CD4-positive, CD25-positive, alpha-beta regulatory T cell (primary cell): ENCODE measurements around the gene PADI3. TPM values are rescaled to one million over a fixed set of nuclear protein-coding genes. Genes with fewer than 3 reads are reported as not detected.

Source experiments
- ATAC-seq, 2 donors: fragments of 150-1000 bp; cut with Tn5 transposase; one replicate each; pipeline ENCODE4 v1.10.0; 2021; ENCODE audit warnings: low read depth in 2 of 2, moderate number of reproducible peaks in 2 of 2, moderate library complexity in 1 of 2
- DNase-seq, 3 donors: peaks; one replicate each; pipeline versions ENCODE4 v3.0.0 to v3.0.0-alpha.2; 2012 to 2022; ENCODE audit warnings: mixed read lengths in 1 of 3
- H3K27ac ChIP-seq: one replicate; pipeline ENCODE4 v1.7.0; 2013; ENCODE audit warnings: mild to moderate bottlenecking, low read length; ENCODE audit not compliant: insufficient read depth, poor library complexity, severe bottlenecking
- H3K27me3 ChIP-seq: one replicate; pipeline ENCODE4 v1.7.0; 2013; ENCODE audit warnings: low read length; ENCODE audit not compliant: control insufficient read depth, insufficient read depth
- H3K36me3 ChIP-seq: one replicate; pipeline ENCODE4 v1.7.0; 2013; ENCODE audit warnings: mild to moderate bottlenecking, low read length, moderate library complexity; ENCODE audit not compliant: control insufficient read depth, insufficient read depth
- H3K4me1 ChIP-seq: 2 replicates; pipeline ENCODE4 v1.7.0; 2013; ENCODE audit warnings: mild to moderate bottlenecking, low read length; ENCODE audit not compliant: insufficient read depth, control insufficient read depth, poor library complexity, severe bottlenecking
- H3K4me3 ChIP-seq: one replicate; pipeline ENCODE4 v1.7.0; 2013; ENCODE audit warnings: low read depth, mild to moderate bottlenecking, low read length, moderate library complexity
- H3K9me3 ChIP-seq, 2 experiments: 1 replicate in 1 of 2; 2 replicates in 1 of 2; pipeline ENCODE4 v1.7.0; 2013; ENCODE audit warnings: low read length in 2 of 2, mild to moderate bottlenecking in 1 of 2, moderate library complexity in 1 of 2; ENCODE audit not compliant: control insufficient read depth in 2 of 2
- H3K27ac Mint-ChIP-seq, 3 donors: one replicate each; pipeline ENCODE4 v1.8.0; 2020 to 2022; ENCODE audit warnings: mild to moderate bottlenecking in 3 of 3, mixed read lengths in 3 of 3, moderate library complexity in 2 of 3
- H3K27me3 Mint-ChIP-seq: one replicate; pipeline ENCODE4 v1.8.0; 2022; ENCODE audit warnings: mild to moderate bottlenecking, mixed read lengths
- H3K36me3 Mint-ChIP-seq: one replicate; pipeline ENCODE4 v1.8.0; 2020; ENCODE audit warnings: mixed read lengths
- H3K4me1 Mint-ChIP-seq, 4 donors: one replicate each; pipeline ENCODE4 v1.8.0; 2020 to 2022; ENCODE audit warnings: mixed read lengths in 4 of 4, mild to moderate bottlenecking in 1 of 4
- H3K4me3 Mint-ChIP-seq, 4 donors: one replicate each; pipeline ENCODE4 v1.8.0; 2020 to 2022; ENCODE audit warnings: mild to moderate bottlenecking in 4 of 4, mixed read lengths in 4 of 4, moderate library complexity in 3 of 4
- H3K9me3 Mint-ChIP-seq, 7 donors: one replicate each; pipeline ENCODE4 v1.8.0; 2020 to 2022; ENCODE audit warnings: mixed read lengths in 7 of 7, mild to moderate bottlenecking in 3 of 7, moderate library complexity in 2 of 7
- polyA plus RNA-seq, 4 donors: library from polyadenylated mRNA; unstranded; fragments of 300-500 nt; fragmentation: Illumina TruSeq; gene quantifications; one replicate each; pipeline ENCODE4 v1.2.3, GENCODE V29; 2021
- total RNA-seq: library from RNA; stranded (reverse); gene quantifications from one replicate; pipeline ENCODE4 v1.2.3, GENCODE V29; 2022

Gene PADI3
- total and polyA plus RNA-seq, 5 donors from 2014 or later, result not detected

GRCh38 chr1:17301767-17302166, 52.9 kb downstream of the PADI3 start:
- Histone ChIP-seq H3K27me3 (no peaks in the 10 kb centered on the region), H3K36me3 (no peaks in the 10 kb centered on the region), H3K9me3 (peaks cover 0 to 1% of the 10 kb centered on the region in 2 experiments), H3K27ac (no peak overlapping the region), H3K4me1 (no peaks in the 10 kb centered on the region), H3K4me3 (no peak overlapping the region)
- Mint-ChIP-seq H3K27ac (no peak overlapping the region), H3K36me3 (peaks cover 3% of the 10 kb centered on the region), H3K9me3 (peaks cover 0 to 19% (median 8%) of the 10 kb centered on the region in 7 donors), H3K4me3 (no peak overlapping the region), H3K4me1 (no peaks in the 10 kb centered on the region), H3K27me3 (no peaks in the 10 kb centered on the region)
- DNase-seq (no peak), ATAC-seq (no peak)

GRCh38 chr1:17304151-17304825, 55.4 kb downstream of the PADI3 start:
- H3K9me3 ChIP-seq, result peaks cover 0 to 1% of the 10 kb centered on the region in 2 experiments

GRCh38 chr1:17304826-17305175, 55.9 kb downstream of the PADI3 start:
- Histone ChIP-seq H3K27me3 (no peaks in the 10 kb centered on the region), H3K9me3 (peaks cover 0 to 1% of the 10 kb centered on the region in 2 experiments), H3K4me3 (no peak overlapping the region), H3K36me3 (no peaks in the 10 kb centered on the region), H3K4me1 (no peaks in the 10 kb centered on the region), H3K27ac (no peak overlapping the region)
- Mint-ChIP-seq H3K36me3 (peaks cover 3% of the 10 kb centered on the region), H3K4me1 (no peaks in the 10 kb centered on the region), H3K4me3 (no peak overlapping the region), H3K27ac (no peak overlapping the region), H3K27me3 (no peaks in the 10 kb centered on the region), H3K9me3 (peaks cover 0 to 12% (median 7%) of the 10 kb centered on the region in 7 donors)
- no peak for DNase-seq
- ATAC-seq, result no peak

More at GRCh38 chr1:17304151-17304825, 55.4 kb downstream of the PADI3 start:
- ATAC-seq (no peak), DNase-seq (no peak)
- Mint-ChIP-seq H3K27ac (no peak overlapping the region), H3K9me3 (peaks cover 0 to 16% (median 7%) of the 10 kb centered on the region in 7 donors), H3K27me3 (no peaks in the 10 kb centered on the region), H3K36me3 (peaks cover 3% of the 10 kb centered on the region), H3K4me1 (no peaks in the 10 kb centered on the region), H3K4me3 (no peak overlapping the region)
- Histone ChIP-seq H3K27me3 (no peaks in the 10 kb centered on the region), H3K36me3 (no peaks in the 10 kb centered on the region), H3K4me3 (no peak overlapping the region), H3K4me1 (no peaks in the 10 kb centered on the region), H3K27ac (no peak overlapping the region)

GRCh38 chr1:17305576-17306095, 56.7 kb downstream of the PADI3 start:
- no peaks in the 10 kb centered on the region for H3K36me3 ChIP-seq
- Mint-ChIP-seq H3K27ac (no peak overlapping the region), H3K4me3 (no peak overlapping the region), H3K9me3 (peaks cover 0 to 12% (median 7%) of the 10 kb centered on the region in 7 donors), H3K27me3 (no peaks in the 10 kb centered on the region), H3K4me1 (no peaks in the 10 kb centered on the region), H3K36me3 (peaks cover 3% of the 10 kb centered on the region)
- H3K9me3 ChIP-seq, result peaks cover 0 to 1% of the 10 kb centered on the region in 2 experiments
- no peaks in the 10 kb centered on the region for H3K4me1 ChIP-seq
- no peak overlapping the region for H3K27ac ChIP-seq
- H3K27me3 ChIP-seq, result no peaks in the 10 kb centered on the region
- no peak for ATAC-seq
- no peak overlapping the region for H3K4me3 ChIP-seq
- DNase-seq, result no peak

- H3K36me3 ChIP-seq, result no peaks in the 10 kb centered on the region
- Mint-ChIP-seq H3K36me3 (peaks cover 3% of the 10 kb centered on the region), H3K4me3 (no peak overlapping the region), H3K27me3 (no peaks in the 10 kb centered on the region), H3K27ac (no peak overlapping the region), H3K4me1 (no peaks in the 10 kb centered on the region), H3K9me3 (peaks cover 0 to 12% (median 7%) of the 10 kb centered on the region in 7 donors)
- DNase-seq (no peak), ATAC-seq (no peak)
- H3K27me3 ChIP-seq, result no peaks in the 10 kb centered on the region
- peaks cover 0 to 1% of the 10 kb centered on the region in 2 experiments for H3K9me3 ChIP-seq
- no peak overlapping the region for H3K4me3 ChIP-seq
- no peak overlapping the region for H3K27ac ChIP-seq
- no peaks in the 10 kb centered on the region for H3K4me1 ChIP-seq
Measured at GRCh38 chr1:17306407-17306806, 57.5 kb downstream of the PADI3 start.

GRCh38 chr1:17306921-17307320, 58.0 kb downstream of the PADI3 start:
- peaks cover 3% of the 10 kb centered on the region for H3K36me3 Mint-ChIP-seq
- no peaks in the 10 kb centered on the region for H3K36me3 ChIP-seq
- H3K4me3 Mint-ChIP-seq, result no peak overlapping the region
- no peak for DNase-seq
- no peak for ATAC-seq
- H3K4me1 ChIP-seq, result no peaks in the 10 kb centered on the region
- no peaks in the 10 kb centered on the region for H3K4me1 Mint-ChIP-seq
- H3K9me3 Mint-ChIP-seq, result peaks cover 0 to 8% (median 4%) of the 10 kb centered on the region in 7 donors
- peaks cover 0 to under 1% of the 10 kb centered on the region in 2 experiments for H3K9me3 ChIP-seq
- no peak overlapping the region for H3K4me3 ChIP-seq
- H3K27me3 Mint-ChIP-seq, result no peaks in the 10 kb centered on the region
- no peaks in the 10 kb centered on the region for H3K27me3 ChIP-seq
- no peak overlapping the region for H3K27ac ChIP-seq
- no peak overlapping the region for H3K27ac Mint-ChIP-seq

- no peak for DNase-seq
- Mint-ChIP-seq H3K27ac (no peak overlapping the region), H3K27me3 (peaks cover 4% of the 10 kb centered on the region), H3K4me1 (peaks cover 0 to under 1% (median 0%) of the 10 kb centered on the region in 4 donors), H3K4me3 (no peak overlapping the region), H3K36me3 (peaks cover 3% of the 10 kb centered on the region), H3K9me3 (peaks cover 0 to 4% (median 1%) of the 10 kb centered on the region in 7 donors)
- Histone ChIP-seq H3K4me3 (no peak overlapping the region), H3K9me3 (no peaks in the 10 kb centered on the region), H3K27ac (no peak overlapping the region), H3K27me3 (no peaks in the 10 kb centered on the region), H3K4me1 (no peaks in the 10 kb centered on the region), H3K36me3 (no peaks in the 10 kb centered on the region)
- no peak for ATAC-seq
Measured at GRCh38 chr1:17307329-17307728, 58.4 kb downstream of the PADI3 start.

GRCh38 chr1:17307946-17308345, 59.0 kb downstream of the PADI3 start, which contains the start of gene PADI4:
Gene PADI4, plus strand, starts transcription at chr1:17308197. Its CDS starts 26 bp downstream, at chr1:17308223.
- Histone ChIP-seq H3K4me1 (no peaks in the 10 kb centered on the region), H3K27me3 (no peaks in the 10 kb centered on the region), H3K4me3 (no peak within 1 kb of the TSS), H3K36me3 (no peaks in the 10 kb centered on the region), H3K9me3 (no peaks in the 10 kb centered on the region), H3K27ac (no peak within 1 kb of the TSS)
- DNase-seq (no peak), ATAC-seq (no peak)
- no peak within 1 kb of the TSS for H3K4me3 Mint-ChIP-seq
- H3K36me3 Mint-ChIP-seq, result peaks cover under 1% of the 10 kb centered on the region
- peaks cover 0 to 2% (median 0%) of the 10 kb centered on the region in 4 donors for H3K4me1 Mint-ChIP-seq
- peaks cover 0 to 1% (median under 1%) of the 10 kb centered on the region in 7 donors for H3K9me3 Mint-ChIP-seq
- peaks cover 8% of the 10 kb centered on the region for H3K27me3 Mint-ChIP-seq
- no peak within 1 kb of the TSS for H3K27ac Mint-ChIP-seq
